ENCODE results near the gene TRIM33. TPM values are rescaled to one million over a fixed set of nuclear protein-coding genes. Genes with fewer than 3 reads are reported as not detected.

Gene TRIM33
- 23.4 and 40.5 TPM in 2 replicates for total RNA-seq (2014; rRNA removed; shearing (Covaris generic))
- polyA plus RNA-seq (2015; cell fraction: cytosol; rRNA removed) = 11.5 and 18.0 TPM in 2 replicates
- 28.7 and 30.5 TPM in 2 replicates for polyA plus RNA-seq (2015; cell fraction: nucleus; rRNA removed)

DNA sequence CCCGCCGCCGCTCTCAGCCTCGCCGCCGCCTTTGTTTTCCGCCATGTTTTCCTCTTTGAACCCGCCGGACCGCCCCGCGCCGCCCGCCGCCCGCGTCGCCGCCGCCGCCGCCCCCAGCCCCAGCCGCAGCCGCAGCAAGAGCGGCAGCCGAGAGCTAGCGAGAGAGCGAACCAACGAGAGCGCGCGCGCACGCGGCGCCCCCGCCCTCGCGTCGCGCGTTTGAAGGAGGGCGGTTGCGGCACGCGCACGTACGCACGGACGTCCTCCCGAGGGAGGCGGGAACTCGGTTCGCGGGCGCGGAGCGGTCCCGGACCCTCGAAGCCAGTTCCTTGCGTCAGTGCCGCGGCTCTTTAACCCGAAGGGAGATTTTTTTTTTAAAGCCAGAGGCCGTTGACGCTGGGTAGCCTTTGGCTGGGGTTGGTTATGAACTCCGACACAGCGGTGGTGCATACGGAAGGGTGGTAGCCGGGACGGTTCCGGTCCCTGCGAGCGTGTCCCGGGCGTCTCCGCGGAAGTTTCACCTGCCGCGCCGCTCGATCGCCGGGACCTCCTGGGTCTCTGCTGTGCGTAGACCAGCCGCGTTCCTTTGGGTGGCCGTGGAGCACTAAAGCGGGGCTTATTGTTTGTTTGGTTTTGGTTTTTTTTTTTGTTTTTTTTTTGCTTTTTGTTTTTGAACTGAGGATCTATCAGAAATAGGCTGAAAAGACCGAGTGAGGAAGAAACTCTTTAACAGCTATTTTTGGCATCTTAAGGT, at the start of gene TRIM33:
Gene TRIM33, minus strand, starts transcription at position 172 of the 754 bp plus-strand sequence. Its CDS starts 127 bp downstream, at position 45.
- peak; percentile 88 for DNase-seq (ENCODE audit: low read depth)

DNA sequence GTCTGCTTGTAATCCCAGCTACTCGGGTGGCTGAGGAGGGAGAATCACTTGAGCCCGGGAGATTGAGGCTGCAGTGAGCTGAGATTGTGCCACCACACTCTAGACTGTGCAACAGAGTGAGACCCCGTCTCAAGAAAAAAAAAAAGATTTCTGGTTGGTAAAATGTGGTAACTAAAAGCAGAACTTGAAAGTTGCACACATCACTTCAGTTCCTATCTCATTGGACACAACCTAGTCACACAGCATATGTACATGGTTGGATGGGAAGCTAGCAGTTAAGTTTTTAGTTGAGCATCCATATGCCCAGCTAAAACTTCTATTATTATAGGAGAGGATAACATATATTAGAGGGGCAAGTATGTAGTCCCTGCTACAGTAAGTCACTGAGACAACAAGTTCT, 48.4 kb upstream of the TRIM33 start:
- no peak for DNase-seq (ENCODE audit: low read depth)

DNA sequence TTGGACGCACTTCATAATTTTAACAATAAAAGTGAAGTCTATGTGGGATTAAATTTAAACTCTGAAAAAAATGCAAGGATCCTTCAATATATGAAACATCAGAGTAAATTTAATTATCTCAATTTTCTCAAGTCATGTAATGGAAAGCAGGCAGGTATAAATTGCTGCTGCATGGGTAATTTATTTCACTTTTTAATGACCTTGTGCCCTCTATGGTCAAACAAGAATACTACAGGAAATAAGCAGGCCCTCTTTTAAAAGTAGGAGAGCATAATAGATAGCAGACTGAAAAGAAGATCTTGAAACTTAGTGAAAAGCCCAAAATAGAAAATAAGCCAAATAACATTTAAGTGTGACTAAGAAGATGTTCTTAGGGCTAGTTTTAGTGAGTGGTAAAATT, 47.5 kb upstream of the TRIM33 start:
- no peak for DNase-seq (ENCODE audit: low read depth)

DNA sequence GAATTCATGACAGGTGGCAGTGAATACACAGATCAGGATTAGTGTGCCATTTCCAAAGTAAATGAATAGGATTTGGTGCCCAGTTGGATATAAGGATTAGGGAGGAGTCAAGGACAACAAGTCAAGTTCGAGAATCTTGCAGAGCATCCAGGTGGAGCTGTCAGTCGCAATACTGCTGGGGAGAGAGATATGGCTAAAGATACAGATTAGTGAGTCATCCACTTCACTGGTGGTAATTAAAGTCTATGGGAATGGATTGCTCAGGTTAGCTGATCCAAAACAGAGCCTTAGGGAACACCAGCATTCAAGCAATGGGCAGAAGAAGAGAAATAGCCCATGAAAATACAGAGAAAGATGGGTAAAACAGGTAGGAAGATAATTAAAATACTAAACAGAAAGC, 43.6 kb upstream of the TRIM33 start:
- no peak for DNase-seq (ENCODE audit: low read depth)

DNA sequence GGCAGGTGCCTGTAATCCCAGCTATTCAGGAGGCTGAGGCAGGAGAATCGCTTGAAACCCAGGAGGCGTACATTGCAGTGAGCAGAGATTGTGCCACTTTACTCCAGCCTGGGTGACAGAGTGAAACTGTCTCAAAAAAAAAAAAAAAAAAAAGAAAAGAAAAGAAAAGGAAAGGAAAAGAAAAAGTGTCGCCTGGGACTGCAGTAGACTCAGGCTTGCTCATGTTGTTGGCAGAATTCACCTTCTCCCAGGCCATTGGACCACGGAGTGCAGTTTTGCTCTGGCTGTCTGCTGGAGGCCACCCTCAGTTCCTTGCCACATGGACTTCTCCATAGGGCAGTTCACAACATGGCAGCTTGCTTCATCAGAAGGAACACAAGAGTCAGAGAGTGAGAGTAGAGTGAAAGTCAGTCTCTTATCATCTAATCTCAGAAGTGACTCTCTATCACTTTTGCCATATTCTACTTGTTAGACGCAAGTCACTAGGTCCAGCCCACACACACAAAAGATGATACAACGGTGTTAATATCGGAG, 41.2 kb upstream of the TRIM33 start:
- DNase-seq (ENCODE audit: low read depth) = no peak

DNA sequence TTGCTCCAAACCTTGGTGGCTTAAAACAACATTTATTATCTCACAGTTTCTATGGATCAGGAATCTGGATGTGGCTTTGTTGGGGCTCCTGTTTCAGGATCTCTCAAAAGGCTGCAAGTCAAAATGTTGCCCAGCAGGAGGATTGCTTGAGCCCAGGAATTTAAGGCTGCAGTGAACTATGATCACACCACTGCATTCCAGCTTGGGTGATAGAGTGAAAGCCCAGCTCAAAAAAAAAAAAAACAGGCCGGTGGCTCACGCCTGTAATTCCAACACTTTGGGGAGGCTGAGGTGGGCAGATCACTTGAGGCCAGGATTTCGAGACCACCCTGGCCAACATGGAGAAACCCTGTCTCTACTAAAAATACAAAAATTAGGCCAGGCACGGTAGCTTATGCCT, 40.4 kb upstream of the TRIM33 start:
- no peak for DNase-seq (ENCODE audit: low read depth)

DNA sequence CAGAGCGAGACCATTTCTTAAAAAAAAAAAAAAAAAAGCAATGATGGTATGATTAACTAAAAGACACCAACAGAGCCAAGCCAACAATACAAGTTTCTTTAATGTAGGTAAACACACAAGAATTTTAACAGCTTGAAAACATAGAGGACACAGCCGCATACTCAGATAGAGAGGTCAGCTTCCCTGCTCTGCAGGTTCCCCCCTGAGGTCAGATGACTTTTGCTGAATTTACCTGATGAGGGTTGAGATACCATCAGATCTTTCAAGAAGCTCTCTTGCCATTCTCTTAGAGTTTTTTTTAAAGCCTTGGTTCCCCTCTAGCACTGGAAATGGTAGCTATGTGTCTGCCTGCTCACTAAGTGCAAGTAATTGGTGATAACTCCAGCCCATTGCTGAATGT, 39.3 kb upstream of the TRIM33 start:
- no peak for DNase-seq (ENCODE audit: low read depth)

DNA sequence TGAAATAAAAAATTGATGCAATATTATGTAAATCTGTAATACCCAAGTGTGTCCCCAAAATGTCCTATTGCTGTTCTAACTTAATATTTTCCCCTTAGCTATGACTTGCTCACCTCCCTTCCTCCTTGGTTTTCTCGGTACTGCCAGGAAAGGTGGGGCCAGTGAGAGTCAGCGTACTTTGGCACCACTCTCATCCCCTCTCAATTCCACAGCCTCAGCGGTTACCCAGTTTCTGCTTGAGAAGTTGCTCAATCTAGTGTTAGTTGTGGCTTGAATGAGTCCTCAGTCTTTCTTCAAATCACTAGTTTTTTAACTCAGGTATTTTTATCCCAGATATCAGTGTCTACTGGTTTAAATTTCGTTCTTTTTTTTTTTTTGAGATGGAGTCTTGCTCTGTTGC, 38.1 kb upstream of the TRIM33 start:
- peak; percentile 38 for DNase-seq (ENCODE audit: low read depth)

DNA sequence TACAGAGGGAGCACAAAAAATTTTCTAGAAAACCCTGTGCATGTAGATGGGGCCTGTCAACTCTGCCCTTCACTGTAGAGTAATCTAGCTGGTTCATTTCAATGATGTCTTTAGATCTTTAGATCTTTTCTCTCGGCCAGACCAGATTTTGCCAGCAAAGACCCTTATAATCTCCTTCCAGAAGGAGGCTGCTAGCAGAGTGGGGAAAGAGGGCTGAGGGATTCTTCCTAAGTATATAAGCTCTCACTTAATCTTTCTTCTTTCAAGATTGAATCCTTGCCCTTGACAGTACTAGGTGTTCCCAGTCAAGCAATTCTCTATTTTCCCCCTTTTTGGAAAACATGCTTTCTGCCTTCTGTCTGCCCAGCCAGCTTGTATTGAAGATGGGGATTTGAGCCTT, 36.1 kb upstream of the TRIM33 start:
- no peak for DNase-seq (ENCODE audit: low read depth)

DNA sequence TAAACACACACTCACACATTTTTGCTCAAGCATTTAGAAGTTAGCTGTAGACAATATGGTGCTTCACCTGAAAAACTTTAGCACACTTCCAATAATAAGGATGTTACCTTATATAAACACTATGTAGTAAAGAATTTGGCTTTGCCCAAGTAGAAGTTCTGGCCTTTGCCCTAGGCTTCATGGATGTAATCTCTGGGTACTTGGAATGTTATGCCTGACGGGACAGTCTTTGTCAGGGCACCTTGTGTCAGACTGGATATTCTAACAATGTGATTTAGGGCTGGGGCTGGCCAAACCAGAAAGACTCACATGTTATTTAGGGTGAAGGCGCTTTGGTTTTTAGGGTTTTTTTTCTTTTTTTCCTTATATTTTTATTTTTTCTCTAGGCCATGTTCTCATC, 34.8 kb upstream of the TRIM33 start:
- DNase-seq (ENCODE audit: low read depth) = no peak

DNA sequence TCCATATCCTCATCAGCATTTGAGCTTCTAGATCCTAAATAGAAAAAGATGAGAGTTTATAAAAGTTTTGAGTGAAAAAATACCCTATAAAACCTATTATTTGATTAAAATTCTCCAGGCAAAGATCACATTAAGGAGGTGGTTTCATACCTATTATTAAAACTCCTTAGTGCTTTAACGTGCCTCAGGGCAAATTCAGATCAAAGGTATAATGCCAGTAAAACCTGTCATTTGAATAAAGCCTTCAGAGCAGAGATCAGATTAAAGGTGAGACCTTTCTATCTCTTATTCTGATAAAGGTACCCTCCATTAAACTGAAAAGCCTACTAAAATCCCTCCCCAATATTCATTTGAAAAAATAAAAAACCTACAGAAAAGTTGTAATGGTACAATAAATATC, 34.3 kb upstream of the TRIM33 start:
- DNase-seq (ENCODE audit: low read depth) = no peak

DNA sequence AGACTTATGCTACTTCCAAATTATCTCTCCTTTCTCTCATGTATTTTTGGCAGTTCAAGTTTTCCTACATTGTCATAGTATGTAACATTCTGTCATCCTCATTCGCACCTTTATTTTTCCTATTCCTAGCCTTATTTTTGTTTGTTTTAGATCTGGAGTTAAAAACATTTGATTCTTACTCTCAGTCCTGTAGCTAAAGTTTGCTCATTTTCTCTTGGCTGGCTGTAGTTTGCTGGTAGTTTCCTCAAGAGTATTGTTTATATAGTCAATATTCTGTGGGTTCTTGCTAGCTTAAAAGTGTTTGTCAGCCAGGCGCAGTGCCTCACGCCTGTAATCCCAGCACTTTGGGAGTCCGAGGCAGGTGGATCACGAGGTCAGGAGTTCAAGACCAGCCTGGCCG, 29.8 kb upstream of the TRIM33 start:
- no peak for DNase-seq (ENCODE audit: low read depth)

DNA sequence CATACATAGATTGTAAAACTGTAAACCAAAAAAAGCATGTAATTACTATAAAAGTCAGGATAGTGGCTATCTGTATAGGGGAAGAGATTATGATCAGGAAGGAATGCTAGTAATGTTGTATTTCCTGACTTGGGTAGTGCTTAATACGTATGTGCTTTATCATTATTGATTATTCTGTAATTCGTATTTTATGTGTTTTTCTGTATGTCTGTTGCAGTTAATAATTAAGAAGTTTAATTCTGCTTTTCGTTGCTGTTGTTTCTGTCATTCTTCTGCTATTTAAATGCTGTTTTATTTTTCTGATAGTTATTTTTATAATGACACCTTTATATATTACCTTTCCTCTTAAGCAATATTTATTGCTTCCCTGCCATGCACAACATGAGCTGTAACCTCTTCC, 29.3 kb upstream of the TRIM33 start:
- DNase-seq (ENCODE audit: low read depth) = no peak

DNA sequence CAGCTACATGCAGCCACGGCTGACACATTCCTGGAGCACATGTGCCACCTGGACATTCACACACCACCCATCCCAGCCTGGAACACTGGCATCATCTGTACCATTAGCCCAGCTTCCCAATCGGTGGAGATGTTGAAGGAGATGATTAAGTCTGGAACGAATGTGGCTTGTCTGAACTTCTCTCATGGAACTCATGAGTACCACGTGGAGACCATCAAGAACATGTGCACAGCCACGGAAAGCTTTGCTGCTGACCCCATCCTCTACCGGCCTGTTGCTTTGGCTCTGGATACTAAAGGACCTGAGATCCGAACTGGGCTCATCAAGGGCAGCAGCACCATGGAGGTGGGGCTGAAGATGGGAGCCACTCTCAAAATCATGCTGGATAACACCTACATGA, 25.0 kb upstream of the TRIM33 start:
- DNase-seq (ENCODE audit: low read depth) = no peak

DNA sequence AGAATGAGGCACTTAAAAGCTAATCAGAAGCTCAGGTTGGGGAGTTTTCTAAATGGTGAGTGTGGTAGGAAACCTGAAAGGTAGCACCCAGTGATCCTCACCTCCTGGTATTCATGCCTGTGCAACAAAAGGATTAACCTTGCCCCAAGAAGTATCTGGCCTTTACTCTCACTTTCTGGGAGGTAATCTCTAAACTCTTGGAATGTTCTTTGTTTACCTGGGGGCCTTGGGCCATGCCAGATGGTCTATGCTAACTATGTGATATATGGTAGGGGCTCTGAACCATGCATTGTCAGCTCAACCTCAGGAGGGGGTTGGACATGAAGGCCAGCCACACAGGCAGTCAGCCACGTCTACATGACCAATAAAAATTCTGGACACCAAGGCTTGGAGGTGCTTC, 24.4 kb upstream of the TRIM33 start:
- no peak for DNase-seq (ENCODE audit: low read depth)

DNA sequence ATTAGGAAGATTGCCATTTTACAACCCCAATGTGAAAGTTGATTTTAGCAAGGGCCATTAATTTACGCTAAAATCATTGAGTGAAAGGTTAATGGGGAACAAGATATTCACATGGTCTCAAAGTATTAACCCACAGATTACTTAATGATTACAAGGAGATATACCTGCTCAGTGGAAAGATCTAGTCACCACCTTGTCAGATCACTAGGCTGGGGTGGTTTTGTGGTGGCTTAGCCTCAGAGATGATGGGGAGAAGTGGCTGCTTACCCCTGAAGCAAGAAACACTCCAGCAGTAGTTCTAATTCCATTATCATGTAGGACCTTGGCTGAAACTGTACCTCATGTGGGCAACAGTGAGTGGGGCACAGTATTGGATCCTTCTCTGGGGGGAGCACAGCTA, 20.1 kb upstream of the TRIM33 start:
- DNase-seq (ENCODE audit: low read depth) = no peak

DNA sequence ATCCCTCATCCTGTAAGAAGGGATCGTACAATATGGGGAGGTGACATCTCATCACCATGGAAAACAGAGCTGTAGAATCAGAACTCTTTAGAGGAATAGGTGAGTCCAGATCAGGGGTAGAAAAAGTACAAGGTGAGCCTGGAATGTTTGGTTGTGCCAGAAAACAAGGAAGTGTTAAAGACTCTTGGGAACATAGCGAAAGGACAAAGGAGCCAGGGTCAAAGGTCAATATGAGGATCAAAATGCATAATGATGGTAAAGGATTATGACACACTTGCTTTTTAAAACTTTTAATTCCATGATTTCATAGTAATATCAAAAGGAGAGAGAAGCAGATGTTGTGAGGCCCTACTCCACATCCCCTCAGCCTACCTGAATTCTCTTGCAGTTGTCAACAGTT, 19.2 kb upstream of the TRIM33 start:
- DNase-seq (ENCODE audit: low read depth) = no peak

DNA sequence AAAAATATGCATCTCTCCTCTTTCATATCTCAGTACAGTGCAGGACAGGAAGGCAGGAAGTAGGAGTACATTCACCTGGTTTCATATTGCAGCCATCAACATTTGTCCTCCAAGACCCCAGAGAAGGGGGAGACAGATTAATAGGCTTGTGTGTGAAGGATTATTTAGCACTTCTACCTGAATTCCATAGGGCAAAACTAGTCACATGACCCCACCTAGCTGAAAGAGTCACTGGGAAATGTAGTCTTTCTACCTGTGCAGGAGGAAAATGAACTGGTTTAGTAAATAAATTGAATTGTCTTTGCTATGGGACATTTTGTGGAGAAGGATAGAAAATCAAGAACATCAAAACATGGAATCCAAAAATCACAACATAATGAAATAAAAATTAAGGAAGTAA, 13.9 kb upstream of the TRIM33 start:
- no peak for DNase-seq (ENCODE audit: low read depth)

DNA sequence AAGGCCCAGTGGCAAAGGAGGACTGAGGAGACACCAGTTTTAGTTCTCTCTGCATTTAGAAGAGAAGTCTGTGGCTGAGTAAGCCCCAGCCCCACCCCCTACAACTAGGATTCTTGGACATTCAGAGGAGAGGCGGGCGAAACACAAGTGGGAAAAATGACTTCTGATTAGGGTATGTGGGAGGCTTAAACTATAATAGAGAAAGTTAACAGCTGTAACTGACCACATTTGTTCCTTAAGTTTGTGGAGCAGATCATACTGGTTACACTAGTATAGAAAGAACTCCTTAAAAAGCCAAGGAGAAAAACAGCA, 11.2 kb upstream of the TRIM33 start:
- no peak for DNase-seq (ENCODE audit: low read depth)

DNA sequence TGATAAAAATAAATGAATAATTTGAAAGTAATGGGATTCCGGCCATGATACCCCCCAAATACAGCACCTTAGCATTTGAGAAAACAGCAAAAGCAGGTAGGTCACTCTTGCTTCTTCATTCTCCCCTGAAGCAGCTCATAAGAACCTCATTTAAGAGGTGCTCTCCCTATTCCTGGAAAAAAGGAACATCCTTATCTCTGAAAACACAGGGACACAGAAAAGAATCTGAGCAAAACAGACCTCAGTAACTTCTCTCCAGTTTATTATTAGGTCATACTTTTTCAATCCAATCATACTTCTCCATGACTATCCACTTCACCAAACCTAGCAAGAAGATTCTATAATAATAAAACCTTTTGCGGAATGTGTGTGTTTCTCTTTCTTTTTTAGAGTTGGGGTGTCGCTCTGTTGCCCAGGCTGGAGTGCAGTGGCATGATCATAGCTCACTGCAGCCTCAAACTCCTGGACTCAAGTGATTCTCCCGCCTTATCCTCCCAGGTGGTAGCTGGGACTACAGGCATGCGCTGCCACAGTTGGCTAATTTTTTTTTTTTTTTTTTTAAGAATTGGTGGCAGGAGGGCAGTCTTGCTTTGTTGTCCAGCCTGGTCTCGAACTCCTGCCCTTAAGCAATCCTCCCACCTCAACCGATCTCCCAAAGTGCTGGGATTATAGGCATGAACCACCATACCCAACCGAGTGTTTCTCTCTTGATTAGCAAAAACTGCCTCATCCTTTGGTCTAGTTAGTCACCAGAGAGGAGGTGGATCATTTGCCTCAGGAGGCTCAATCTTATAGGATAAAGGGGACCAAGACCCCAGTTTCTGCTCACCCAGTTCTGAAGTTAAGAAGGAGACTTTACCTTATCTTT, 10.6 kb upstream of the TRIM33 start:
- DNase-seq (ENCODE audit: low read depth) = no peak

DNA sequence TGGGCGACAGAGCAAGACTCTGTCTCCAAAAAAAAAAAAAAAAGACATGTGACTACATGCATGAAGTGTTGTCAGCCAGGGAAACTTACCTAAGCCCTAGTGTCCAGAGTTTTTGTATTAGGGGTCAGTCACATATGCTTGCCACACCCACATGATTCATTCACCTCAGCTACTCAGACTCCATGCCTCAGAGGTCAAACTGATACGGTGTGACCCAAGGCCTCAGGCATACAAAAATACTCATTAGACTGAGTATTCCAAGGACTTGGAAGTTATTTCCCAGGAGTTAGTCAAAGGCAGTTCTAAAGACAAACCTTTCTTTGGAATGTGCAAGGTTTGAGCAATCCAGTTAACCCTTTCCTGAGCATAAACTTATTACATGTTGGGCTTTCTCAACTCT, 6.3 kb upstream of the TRIM33 start:
- peak; percentile 45 for DNase-seq (ENCODE audit: low read depth)

DNA sequence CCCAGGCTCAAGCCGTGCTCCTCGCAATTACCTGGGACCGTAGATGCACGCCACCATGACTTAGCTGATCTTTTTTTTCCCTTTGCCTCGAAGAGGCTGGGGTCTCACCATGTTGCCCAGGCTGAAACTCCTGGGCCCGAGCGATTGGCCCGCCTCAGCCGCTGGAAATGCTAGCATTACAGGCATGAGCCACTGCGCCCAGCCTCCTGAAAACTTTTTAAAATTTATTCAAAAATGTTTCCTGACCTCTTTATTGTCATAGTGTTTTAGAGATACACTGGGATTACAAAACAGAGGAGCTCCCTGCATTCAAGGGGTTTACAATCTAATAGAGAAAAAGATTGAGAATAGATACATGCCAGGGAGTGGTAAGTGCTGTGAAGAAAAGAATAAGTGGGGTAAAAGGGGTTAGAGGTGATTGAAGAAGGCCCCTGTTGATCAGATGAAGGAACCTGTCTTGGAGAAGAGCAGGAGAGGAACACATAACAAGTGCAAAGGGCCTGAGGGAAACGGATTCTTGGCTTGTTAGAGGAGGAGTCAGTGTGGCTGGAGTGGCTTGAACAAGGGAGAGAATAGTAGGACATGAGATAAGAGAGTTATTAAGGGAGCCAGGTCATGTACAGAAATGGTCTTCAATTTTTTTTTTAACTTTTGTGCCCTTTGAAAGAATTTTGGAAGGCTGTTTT, 1.7 kb upstream of the TRIM33 start:
- DNase-seq (ENCODE audit: low read depth) = no peak

Measured in HT1080 (cell line).